Middle frontal gyrus (tissue), 1 donor: Measurements from ENCODE around the gene WFDC12.
"Not testable (repeated sequence)": the region's sequence is repeated elsewhere in the genome, so short reads cannot be mapped to it uniquely, and the experiment has no call there.

Experiments
- DNase-seq: peaks from one replicate; pipeline ENCODE4 v3.0.0-alpha.2; 2015; ENCODE audit warnings: low spot score; ENCODE audit errors: extremely low spot score

Gene WFDC12, protein sequence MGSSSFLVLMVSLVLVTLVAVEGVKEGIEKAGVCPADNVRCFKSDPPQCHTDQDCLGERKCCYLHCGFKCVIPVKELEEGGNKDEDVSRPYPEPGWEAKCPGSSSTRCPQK

GRCh38 chr20:45124365-45124764 is at the start of gene WFDC12:
WFDC12 (minus strand) TSS chr20:45124465; CDS start chr20:45124447, 18 bp downstream.
- no peak for DNase-seq

- DNase-seq = no peak
Observed at GRCh38 chr20:45173522-45173921, 49.3 kb upstream of the WFDC12 start.

DNA sequence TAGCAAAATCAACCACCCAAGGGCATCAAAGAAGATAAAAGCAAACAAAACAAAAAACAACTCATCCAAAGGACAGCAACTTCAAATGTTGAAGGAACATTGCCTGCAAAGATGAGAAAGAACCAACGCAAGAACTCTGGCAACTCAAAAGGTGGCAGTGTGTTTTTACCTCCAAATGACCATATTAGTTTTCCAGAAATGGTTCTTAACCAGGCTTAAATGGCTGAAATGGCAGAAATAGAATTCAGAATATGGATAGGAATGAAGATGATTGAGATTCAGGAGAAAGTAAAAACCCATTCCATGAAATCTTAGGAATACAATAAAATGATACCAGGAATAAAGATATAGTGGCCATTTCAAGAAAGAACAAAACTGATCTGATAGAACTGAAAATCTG is 40.6 kb upstream of the WFDC12 start:
- DNase-seq = no peak

GRCh38 chr20:45163083-45163803 is 39.0 kb upstream of the WFDC12 start:
- DNase-seq = no peak

- no peak for DNase-seq
Observed at GRCh38 chr20:45157962-45158361, 33.7 kb upstream of the WFDC12 start.

DNA sequence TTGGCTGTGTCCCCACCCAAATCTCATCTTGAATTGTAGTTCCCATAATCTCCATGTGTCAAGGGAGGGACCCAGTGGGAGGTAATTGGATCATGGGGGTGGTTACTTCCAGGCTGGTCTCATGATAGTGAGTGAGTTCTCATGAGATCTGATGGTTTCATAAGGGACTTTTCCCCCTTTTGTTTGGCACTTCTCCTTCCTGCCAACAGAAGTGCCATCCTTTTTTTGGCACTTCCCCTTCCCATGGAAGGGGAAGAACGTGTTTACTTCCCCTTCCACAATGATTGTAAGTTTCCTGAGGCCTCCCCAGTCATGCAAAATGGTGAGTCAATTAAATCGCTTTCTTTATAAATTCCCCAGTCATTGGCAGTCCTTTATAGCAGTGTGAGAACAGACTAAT is 32.4 kb upstream of the WFDC12 start:
- DNase-seq = no peak

DNA sequence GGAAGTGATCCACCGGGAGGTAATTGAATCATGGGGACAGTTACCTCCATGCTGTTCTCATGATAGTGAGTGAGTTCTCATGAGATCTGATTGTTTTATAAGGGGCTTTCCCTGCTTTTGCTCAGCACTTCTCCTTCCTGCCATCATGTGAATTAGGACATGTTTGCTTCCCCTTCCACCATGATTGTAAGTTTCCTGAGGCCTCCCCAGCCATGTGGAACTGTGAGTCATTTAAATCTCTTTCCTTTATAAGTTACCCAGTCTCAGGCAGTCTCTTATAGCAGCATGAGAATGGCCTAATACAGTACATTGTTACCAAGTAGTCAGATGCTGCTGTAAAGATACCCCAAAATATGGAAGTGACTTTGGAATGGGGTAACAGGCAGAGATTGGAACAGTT is 30.5 kb upstream of the WFDC12 start:
- DNase-seq = not testable (repeated sequence)

GRCh38 chr20:45154183-45154582 is 29.9 kb upstream of the WFDC12 start:
- DNase-seq = no peak

DNA sequence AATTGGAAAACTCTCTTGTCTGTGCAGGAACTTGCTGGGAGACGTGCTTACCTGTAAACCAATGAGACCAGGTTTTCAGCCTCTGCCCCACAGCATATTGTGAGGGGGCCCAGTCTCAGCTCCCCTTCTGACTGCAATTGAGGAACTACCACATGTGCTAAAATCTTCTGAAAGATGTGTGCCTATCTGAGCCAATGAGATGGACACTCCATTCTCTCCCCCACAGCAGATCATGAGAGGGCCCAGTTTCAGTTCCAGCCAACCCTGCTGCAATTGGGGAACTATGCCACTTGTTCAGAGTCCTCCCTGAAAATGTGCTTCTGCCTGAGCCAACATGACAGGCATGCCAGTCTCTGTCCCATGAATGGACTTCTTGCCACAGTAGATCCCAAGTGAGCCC is 29.5 kb upstream of the WFDC12 start:
- no peak for DNase-seq

DNA sequence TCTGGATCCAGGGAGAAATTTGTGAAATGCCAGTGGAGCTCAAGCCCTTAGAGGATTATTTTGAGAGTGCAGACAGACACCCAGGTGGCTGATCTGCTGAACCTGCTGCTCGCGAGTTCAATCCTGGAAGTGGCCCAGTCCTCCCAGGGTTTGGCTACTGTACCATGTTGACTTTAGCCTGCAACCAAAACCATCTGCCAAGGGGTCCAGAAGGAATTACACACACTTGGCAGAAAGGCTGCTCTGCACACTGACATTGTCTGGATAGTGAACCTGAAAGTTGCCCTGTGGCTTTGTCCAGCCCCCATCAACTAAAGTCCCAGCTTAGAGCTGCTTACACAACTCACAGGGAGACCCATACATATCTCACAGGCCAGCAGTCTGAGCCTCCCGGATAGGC is 28.9 kb upstream of the WFDC12 start:
- no peak for DNase-seq

DNA sequence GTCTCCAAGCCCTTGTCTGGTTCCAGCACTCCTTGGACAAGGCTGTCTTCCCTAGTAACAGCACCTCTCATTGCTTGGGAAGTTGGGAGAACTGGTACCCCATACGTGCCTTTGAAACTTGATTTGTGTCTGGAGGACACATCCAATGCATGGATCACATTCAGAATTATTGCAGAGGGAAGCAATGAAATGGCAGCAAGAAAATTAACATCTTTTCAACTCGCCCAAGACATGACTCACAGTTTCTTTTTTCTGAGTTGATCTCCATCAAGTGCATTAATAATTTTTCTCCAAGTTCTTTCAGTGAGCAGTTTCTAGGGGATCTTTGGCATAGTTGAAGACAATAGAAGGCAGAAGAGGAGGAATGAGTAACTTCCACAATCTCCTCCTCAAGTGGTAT is 28.1 kb upstream of the WFDC12 start:
- no peak for DNase-seq

GRCh38 chr20:45149062-45149461 is 24.8 kb upstream of the WFDC12 start:
- no peak for DNase-seq

DNA sequence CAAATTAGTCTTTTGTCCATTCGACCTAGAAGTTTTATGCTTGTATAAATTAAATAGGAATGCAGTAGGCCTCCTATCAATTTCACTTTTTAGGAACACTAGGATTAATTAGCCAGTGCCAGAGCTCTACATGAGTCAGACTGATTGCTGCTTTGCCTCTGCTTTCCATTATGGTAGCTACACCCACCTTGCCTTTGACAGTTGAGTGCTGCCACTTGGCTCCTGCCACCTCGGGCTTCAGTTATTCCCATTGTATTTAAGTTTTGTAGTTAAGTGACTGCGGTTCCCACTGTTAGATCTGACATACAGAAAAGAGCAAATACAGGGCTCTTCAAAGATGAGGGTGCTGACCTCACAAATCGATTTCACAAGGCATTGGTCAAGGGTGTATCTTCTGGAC is 16.6 kb upstream of the WFDC12 start:
- no peak for DNase-seq

- not testable (repeated sequence) for DNase-seq
Observed at GRCh38 chr20:45139733-45140375, 15.6 kb upstream of the WFDC12 start.

DNA sequence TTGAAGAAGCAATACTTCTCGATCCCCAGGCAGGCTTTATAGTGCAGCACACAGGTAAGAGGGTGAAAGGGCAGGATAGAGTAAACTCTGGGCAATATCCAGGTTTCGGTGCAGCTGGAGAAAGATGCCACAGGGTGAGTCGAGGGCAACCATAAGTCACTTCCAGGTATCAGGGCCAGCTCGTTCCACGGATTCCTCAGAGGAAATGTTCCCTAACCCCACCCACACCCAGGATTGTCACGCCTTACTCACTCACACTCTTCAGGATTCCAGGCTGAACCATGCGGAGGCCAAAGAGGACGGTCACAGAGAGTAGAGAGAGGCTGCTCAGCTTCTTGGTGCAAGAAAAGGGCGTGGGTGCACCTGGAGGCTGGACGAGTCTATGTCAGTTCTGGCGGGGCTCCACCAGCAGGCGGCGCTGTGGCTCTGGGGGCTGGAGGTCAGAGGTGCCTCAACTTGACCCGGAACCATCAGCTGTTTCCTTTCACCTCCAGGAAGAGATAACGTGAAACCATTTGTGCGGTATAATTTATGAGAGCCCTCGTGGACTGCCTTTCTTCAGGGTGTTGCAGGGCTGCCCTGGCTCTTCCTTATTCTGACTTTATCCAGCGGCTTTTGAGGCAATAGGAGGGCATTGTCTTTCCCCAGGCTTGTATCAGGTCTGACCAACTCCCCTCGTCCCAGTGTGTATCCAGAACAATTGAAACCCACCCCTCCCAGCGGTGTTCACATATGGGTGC is 14.5 kb upstream of the WFDC12 start:
- no peak for DNase-seq

GRCh38 chr20:45136911-45137310 is 12.6 kb upstream of the WFDC12 start:
- DNase-seq = no peak

GRCh38 chr20:45128099-45128498 is 3.8 kb upstream of the WFDC12 start:
- DNase-seq = no peak

GRCh38 chr20:45121388-45121787 is 2.9 kb downstream of the WFDC12 start:
- no peak for DNase-seq

- DNase-seq = no peak
Observed at GRCh38 chr20:45119556-45120266, 4.6 kb downstream of the WFDC12 start.

DNA sequence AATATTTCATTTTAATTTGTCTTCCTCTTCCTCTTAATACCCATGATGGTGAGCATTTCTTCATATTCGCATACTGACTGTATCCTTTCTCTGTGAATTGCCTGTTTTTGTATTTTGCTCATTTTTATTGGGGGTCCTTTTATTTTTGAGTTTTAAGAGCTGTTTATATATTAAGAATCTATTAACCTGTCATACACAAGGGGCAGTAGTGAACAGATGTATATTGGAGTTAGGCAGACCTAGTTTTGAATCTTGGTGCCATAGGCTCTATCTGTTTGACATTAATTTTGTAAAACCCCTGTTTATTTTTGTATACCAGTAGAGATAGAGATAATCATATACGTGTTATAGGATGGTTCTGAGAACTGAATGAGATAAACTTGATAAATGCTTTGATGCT is 6.2 kb downstream of the WFDC12 start:
- no peak for DNase-seq

DNA sequence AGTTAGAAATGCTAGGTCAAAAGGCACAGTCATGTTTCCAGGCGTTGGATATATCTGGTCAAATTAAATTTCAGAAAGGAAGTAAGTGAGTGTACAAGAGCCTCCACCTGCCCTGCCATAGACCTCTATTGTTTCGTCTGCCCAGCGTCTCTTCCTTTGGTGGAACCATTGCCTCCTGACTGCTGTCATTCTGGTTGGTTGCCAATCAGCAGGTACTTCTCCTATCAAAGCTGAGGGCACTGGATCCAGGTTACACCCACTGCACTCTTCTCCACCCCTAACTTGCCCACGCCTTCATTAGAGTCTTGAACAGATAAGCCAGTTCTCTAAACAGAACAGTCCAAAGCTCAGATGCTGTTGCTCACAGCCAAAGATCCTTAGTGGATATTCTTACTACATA is 6.7 kb downstream of the WFDC12 start:
- no peak for DNase-seq

GRCh38 chr20:45115829-45116228 is 8.4 kb downstream of the WFDC12 start:
- no peak for DNase-seq
